HG03135 (cell line): ENCODE results near the gene CDK15.
"Not testable (repeated sequence)": the region's sequence is repeated elsewhere in the genome, so short reads cannot be mapped to it uniquely, and the experiment has no call there.

ENCODE experiments used
- ATAC-seq: cut with Tn5 transposase; IDR thresholded peaks from one replicate; pipeline ENCODE4 v1.9.1; 2021; ENCODE audit warnings: mild to moderate bottlenecking, moderate library complexity; ENCODE audit not compliant: unreplicated experiment

Gene CDK15

GRCh38 chr2:201788371-201788770, 18.0 kb upstream of the CDK15 start:
- ATAC-seq: no peak

DNA sequence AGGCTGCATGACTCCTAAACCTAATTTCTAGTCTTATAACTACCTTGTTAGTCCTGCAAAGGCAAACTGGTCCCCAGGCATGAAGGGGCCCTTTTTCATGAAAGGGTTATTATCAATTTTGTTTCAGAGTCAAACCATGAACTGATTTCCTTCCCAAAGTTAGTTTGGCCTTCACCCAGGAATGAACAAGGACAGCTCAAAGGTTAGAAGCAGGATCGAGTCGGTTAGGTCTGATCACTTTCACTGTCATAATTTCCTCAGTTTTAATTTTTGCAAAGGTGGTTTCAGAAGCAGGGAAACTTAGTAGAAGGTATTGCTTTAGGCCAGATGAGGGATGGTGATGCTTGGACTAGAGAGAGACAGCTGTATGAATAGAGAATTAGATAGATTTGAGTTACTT, 16.9 kb upstream of the CDK15 start:
- no peak for ATAC-seq

DNA sequence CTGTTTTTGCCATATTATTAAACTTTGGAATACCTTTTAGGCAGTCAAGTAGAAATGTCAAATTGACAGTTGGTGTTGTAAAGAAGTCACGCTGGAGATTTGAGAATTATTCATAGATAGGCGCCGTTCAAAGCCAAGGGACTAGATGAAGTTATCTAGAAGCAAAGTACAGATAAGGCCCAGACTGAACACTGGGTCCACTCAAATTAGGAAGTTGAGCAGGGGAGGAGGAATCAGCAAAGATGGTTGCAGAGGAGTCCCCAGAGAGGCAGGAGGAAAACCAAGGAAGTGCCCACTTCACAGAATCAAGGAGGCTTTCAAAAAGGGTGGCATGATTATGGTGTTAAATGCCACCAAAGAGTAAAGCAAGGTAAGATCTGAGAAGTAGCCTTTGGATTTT, 16.0 kb upstream of the CDK15 start:
- no peak for ATAC-seq

GRCh38 chr2:201790989-201791388, 15.3 kb upstream of the CDK15 start:
- no peak for ATAC-seq

DNA sequence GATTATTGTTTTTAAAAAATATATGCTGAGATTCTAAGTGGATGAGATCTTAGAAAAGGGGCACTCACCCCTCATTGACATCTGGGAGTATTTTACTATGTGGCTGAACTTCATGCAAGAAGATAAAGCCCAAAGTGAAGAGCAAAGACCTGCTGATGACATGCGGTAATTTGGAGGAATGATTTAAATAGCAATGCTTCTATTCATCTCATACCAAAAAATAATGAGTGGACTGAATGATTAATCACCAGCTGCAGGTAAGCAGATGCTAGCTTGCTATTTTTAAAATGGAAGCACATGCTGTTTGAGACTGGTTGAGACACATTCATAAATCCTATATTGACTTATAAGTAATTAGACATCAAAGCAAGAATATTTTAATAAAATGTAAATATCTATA, 12.7 kb upstream of the CDK15 start:
- no peak for ATAC-seq

DNA sequence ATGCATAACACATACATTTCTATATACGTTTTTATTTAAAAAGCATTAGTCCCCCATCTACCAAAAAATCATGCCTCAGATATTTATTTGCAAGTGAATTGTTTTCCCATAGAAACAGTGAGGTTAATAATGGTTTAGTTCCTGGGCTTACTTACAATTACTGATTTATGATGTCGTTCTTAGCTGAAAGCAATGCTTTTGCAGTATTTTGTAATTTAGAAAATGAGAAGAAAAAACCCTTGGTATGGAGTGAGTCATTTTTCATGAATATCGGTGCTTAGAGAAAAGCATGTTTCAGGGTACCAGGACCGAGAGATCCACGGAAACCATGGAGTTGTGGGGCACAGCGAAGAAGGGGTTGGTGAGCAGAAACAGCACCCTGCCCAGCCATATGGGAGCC, 12.0 kb upstream of the CDK15 start:
- ATAC-seq: no peak

DNA sequence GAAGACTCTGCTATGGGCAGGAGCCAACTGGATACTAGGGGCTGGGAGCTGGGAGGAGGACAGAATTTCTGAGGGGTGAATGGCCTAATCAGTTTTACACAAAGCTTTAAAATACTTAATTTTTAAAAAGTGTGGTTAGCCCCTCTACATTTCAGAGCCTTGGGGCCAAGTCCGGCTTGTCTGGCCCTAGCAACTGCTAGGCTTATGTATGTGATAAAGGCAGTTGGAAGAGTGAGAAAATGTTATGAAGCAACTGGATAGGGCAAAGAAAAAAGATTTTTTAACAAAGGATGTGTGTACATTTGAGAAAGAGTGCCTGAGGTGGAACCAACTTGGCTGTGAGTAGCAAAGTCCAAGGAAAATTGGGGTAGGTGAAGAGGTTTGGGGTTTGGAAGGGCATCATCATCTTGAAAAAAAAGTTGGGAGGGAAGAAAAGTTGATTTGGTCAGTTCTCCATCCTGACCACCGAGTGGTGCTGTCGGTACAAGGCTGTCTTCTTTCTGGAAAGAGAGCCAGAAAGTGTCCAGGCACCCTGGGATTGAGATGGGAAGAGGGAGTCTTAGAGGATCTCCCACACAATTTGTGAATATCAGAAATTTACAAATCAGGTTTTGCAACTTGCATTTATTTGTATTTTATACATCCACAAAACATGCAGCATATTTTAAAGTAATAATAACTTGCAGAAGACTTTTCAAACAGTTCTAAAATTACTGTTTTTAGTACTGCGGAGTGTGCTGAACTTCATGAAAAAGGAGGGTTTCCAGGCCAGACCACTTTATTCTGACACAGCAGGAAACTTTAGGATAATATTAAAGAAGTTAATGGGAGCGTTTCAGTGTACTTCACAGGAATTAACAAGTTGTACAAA, 10.5 kb upstream of the CDK15 start:
- no peak for ATAC-seq

DNA sequence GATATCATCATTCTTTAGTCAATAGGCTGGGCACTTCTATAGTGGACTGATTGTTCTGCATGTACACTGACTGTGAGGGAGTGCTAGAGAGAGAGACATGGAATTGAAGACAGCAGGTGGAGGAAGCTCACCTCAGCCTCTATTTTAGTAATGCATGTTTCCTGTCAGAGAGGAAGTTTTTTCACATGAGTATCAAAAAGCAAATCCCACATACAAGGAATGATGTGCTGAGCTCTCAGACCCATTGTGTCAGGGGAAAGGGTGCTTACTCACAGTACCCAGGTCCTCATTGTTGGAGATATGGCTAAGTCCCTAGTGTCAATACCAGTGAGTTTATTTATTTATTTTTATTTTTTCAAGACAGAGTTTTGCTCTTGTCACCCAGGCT, 9.9 kb upstream of the CDK15 start:
- ATAC-seq: no peak

DNA sequence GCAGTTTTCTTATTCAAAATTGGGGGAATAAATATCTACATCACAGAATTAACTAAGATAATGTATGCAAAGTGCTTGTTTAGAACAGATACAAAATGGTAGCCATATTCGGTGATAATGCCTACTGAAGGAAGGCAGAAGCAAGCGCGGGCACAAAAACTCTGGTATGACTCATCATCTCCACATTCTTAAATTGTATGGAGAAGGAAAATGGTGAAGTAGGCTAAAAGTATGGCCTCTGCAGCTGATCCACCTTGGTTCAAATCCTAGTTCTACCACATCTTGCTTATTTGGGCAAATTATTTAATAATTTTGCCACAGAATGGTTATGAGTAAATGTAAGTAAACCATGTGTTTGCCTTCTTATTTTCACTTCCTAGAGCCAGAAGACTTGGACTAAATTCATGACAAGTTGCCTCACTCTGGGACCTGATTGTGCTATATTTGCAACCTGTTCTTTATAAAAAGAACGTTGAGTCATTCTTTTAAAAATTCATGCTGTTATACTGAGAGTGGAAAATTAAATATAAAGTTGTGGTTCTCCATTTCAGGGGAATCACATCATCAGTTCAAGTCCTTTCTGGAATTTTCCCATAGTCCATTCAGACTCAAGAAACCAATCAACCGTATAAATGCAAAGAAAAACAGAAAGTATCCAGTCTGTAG, 9.0 kb upstream of the CDK15 start:
- no peak for ATAC-seq

- ATAC-seq: no peak
Observed at GRCh38 chr2:201798252-201798913, 8.0 kb upstream of the CDK15 start.

DNA sequence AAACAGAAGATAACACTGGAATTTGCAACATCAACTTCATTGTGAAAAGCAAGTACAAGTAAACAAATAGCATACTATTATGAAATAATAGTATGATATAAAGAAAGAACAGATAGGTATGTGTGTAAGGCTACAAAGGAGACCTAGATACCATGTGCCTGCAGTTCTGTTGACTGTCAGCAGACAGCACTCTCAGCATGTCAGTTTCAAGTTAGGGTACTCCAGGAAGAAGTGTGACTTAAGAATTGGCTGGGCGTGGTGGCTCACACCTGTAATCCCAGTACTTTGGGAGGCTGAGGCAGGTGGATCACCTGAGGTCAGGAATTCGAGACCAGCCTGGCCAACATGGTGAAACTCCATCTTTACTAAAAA, 7.4 kb upstream of the CDK15 start:
- not testable (repeated sequence) for ATAC-seq

DNA sequence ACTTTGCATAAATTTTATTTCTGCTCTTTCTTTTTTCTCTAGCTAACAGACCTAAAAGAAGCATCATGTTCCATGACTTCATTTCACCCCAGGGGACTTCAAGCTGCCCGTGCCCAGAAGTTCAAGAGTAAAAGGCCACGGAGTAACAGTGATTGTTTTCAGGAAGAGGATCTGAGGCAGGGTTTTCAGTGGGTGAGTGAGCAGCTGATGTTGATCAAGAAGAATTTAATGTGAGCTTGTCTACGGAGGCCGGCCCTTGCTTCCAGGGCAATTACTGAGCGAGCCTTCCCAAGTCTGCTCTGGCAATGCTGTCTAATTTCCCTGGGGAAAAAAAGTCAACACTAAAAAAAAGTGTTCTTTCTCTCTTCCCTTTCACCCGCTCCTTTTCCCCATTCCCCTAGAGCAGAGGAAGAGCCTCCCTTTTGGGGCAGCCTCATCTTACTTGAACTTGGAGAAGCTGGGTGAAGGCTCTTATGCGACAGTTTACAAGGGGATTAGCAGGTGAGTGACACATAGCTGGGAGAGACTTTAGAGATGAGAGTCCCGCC, 1.2 kb downstream of the CDK15 start:
- no peak for ATAC-seq

DNA sequence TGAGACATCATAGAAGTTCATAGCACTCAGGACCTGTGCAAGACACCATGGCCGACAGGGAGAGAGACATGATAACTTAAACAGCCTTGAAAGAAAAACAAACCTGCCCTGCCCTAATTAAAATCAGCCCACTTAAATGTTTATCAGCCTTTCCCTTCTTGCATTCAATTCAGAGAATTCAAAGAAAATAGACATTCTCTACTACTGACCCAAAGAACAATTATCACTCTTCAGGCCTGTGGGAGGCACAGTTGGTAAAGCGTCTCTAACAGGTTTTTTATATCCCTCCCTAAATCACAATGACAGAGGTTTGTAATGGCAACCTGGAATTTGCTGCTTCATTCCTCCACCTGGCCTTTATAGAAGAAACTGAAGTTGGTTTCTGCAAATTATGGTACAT, 1.7 kb downstream of the CDK15 start:
- no peak for ATAC-seq

GRCh38 chr2:201809633-201810032, 3.3 kb downstream of the CDK15 start:
- ATAC-seq: no peak

- not testable (repeated sequence) for ATAC-seq
Observed at GRCh38 chr2:201810604-201811003, 4.3 kb downstream of the CDK15 start.

GRCh38 chr2:201813996-201814760, 7.8 kb downstream of the CDK15 start:
- no peak for ATAC-seq

- no peak for ATAC-seq
Observed at GRCh38 chr2:201816657-201817575, 10.6 kb downstream of the CDK15 start.

DNA sequence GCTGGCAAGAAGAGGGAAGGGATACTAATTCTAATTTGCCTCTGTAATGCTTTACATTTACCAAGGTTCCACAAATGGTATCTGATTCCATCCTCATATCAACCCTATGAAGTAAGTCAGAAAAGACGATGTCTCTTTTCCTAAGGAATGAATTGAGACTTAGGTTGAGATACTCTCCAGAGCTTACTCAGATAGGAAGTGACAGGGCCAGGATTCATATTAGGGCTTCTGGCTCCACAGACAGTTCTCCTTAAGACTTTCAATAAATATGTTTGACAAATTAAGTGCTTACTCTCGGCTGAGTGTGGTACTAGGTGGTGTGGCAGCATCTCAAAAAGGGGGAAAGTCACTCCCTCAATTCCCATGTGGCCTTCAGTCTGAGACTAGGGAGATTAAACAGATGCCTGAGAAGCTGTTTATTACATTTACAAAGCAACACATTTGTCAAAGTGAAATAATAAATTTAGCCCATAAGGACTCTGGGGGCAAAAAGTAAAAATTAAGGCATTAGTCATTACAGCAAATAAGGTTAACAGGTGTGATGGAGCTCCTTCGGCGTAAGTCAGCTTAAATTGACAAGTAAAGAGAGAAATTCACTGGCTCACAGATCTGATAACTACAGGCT, 14.2 kb downstream of the CDK15 start:
- no peak for ATAC-seq

DNA sequence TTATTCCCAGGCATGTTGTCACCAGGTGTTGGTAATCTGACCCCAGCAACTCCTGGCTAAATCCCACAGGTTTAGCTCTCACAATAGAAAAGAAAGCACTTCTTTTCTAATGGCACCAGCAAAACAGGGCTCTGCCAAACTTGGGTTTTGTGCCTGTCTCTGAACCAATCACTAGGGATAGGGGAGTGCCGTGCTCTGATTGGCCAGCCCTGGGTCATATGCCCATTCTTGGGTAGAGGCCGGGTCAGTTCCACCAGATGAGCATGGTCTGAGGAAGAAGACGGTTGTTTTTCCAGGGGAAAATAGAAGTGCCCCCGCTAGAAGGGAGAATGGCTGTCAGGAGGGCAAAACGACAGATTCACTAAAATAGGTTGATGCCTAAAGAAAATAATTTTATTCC, 14.7 kb downstream of the CDK15 start:
- no peak for ATAC-seq
